GM21526 (cell line): ENCODE results near the gene PSMC2.

Experiments used
- ATAC-seq: cut with Tn5 transposase; IDR thresholded peaks from one replicate; pipeline ENCODE4 v1.9.1; 2021; ENCODE audit warnings: moderate library complexity; ENCODE audit not compliant: unreplicated experiment, low FRiP score

Gene PSMC2

GRCh38 chr7:103347507-103348267 lies at the start of gene PSMC2:
Gene PSMC2 (plus strand): TSS chr7:103347643. CDS start chr7:103347712, 69 bp downstream.
- ATAC-seq, result peak; percentile 70

GRCh38 chr7:103297837-103298179 lies 49.6 kb upstream of the PSMC2 start:
- ATAC-seq, result peak; percentile 12

- ATAC-seq, result no peak
Measured at GRCh38 chr7:103299660-103300059, 47.8 kb upstream of the PSMC2 start.

- no peak for ATAC-seq
Measured at GRCh38 chr7:103301441-103301840, 46.0 kb upstream of the PSMC2 start.

GRCh38 chr7:103307503-103308231 lies 39.8 kb upstream of the PSMC2 start:
- no peak for ATAC-seq

GRCh38 chr7:103314852-103315251 lies 32.6 kb upstream of the PSMC2 start:
- ATAC-seq, result no peak

- no peak for ATAC-seq
Measured at GRCh38 chr7:103316380-103316941, 31.0 kb upstream of the PSMC2 start.

- no peak for ATAC-seq
Measured at GRCh38 chr7:103317009-103317408, 30.4 kb upstream of the PSMC2 start.

GRCh38 chr7:103325744-103326143 lies 21.7 kb upstream of the PSMC2 start:
- no peak for ATAC-seq

- ATAC-seq, result no peak
Measured at GRCh38 chr7:103336761-103337160, 10.7 kb upstream of the PSMC2 start.

- no peak for ATAC-seq
Measured at GRCh38 chr7:103338864-103339263, 8.6 kb upstream of the PSMC2 start.

GRCh38 chr7:103341466-103341865 lies 6.0 kb upstream of the PSMC2 start:
- ATAC-seq, result no peak

- ATAC-seq, result no peak
Measured at GRCh38 chr7:103343332-103343731, 4.1 kb upstream of the PSMC2 start.

- peak; percentile 12 for ATAC-seq
Measured at GRCh38 chr7:103343758-103344452, 3.5 kb upstream of the PSMC2 start.

GRCh38 chr7:103344453-103345149 lies 2.8 kb upstream of the PSMC2 start, which contains the start of gene DNAJC2:
Gene DNAJC2 (minus strand): TSS chr7:103344767. CDS start chr7:103344622, 145 bp downstream.
- ATAC-seq, result peak; percentile 69

GRCh38 chr7:103346396-103346795 lies 1.0 kb upstream of the PSMC2 start:
- no peak for ATAC-seq

GRCh38 chr7:103348452-103348851 lies 1.0 kb downstream of the PSMC2 start:
- ATAC-seq, result no peak

- no peak for ATAC-seq
Measured at GRCh38 chr7:103348959-103349358, 1.5 kb downstream of the PSMC2 start.

GRCh38 chr7:103349805-103350204 lies 2.4 kb downstream of the PSMC2 start:
- no peak for ATAC-seq

- ATAC-seq, result no peak
Measured at GRCh38 chr7:103369432-103369831, 22.0 kb downstream of the PSMC2 start.
